K562 (cell line): ENCODE results near the gene WFDC1.

Experiments used
- ARHGAP35 ChIP-seq: fragments of 450-650 bp; IDR thresholded peaks from 2 replicates; pipeline ENCODE4 v1.6.1; 2018; ENCODE audit not compliant: partially characterized antibody
- CREB5 ChIP-seq: fragments of 250-450 bp; sonication (Bioruptor Pico); IDR thresholded peaks from 2 replicates; pipeline ENCODE4 v1.5.0; 2020; ENCODE audit warnings: mild to moderate bottlenecking
- LCOR ChIP-seq: sonication (generic); formaldehyde crosslinking; IDR thresholded peaks from 2 replicates; pipeline ENCODE4 v1.8.0; 2022; ENCODE audit warnings: mild to moderate bottlenecking, missing genetic modification reagents
- POLR2AphosphoS5 ChIP-seq: IDR thresholded peaks from 2 replicates; pipeline ENCODE4 v1.6.1; 2011; ENCODE audit warnings: mild to moderate bottlenecking, low read depth, low read length, moderate library complexity; ENCODE audit not compliant: control insufficient read depth, insufficient read depth
- RCOR1 ChIP-seq, 2 experiments: IDR thresholded peaks; 2 replicates each; pipeline ENCODE4 v1.6.1; 2012; ENCODE audit warnings: low read depth in 2 of 2, low read length in 2 of 2, borderline replicate concordance in 1 of 2, improper control_type of control experiment in 1 of 2
- SIN3A ChIP-seq, 2 experiments: fragments of 150-350 bp in 1 of 2; IDR thresholded peaks; 2 replicates each; pipeline ENCODE4 v1.6.1; 2011 to 2016; ENCODE audit warnings: borderline replicate concordance in 2 of 2, low read depth in 2 of 2, low read length in 2 of 2, mild to moderate bottlenecking in 2 of 2, moderate library complexity in 2 of 2; ENCODE audit not compliant: control insufficient read depth in 1 of 2

GRCh38 chr16:84299734-84300440, 5.2 kb downstream of the WFDC1 start:
- no peak for TF ChIP-seq SIN3A (IDR thresholded peaks at IDR 0.05; ENCODE audit: borderline replicate concordance in 2 of 2, control insufficient read depth in 1 of 2, low read depth in 2 of 2, low read length in 2 of 2)
- no peak for TF ChIP-seq POLR2AphosphoS5
- no peak for TF ChIP-seq LCOR
- TF ChIP-seq CREB5 (CRISPR knock-in tag) = no peak
- TF ChIP-seq ARHGAP35 = no peak
- no peak for TF ChIP-seq RCOR1 (IDR thresholded peaks at IDR 0.05; ENCODE audit: borderline replicate concordance in 1 of 2, low read depth in 2 of 2, low read length in 2 of 2)
